GM18526 (cell line): ENCODE measurements around the gene ITPK1.

Source experiments
- POLR2A ChIP-seq: IDR thresholded peaks from 3 replicates; pipeline ENCODE4 v1.6.1; 2011; ENCODE audit not compliant: insufficient read length; ENCODE audit errors: extremely low read depth

Gene ITPK1

DNA sequence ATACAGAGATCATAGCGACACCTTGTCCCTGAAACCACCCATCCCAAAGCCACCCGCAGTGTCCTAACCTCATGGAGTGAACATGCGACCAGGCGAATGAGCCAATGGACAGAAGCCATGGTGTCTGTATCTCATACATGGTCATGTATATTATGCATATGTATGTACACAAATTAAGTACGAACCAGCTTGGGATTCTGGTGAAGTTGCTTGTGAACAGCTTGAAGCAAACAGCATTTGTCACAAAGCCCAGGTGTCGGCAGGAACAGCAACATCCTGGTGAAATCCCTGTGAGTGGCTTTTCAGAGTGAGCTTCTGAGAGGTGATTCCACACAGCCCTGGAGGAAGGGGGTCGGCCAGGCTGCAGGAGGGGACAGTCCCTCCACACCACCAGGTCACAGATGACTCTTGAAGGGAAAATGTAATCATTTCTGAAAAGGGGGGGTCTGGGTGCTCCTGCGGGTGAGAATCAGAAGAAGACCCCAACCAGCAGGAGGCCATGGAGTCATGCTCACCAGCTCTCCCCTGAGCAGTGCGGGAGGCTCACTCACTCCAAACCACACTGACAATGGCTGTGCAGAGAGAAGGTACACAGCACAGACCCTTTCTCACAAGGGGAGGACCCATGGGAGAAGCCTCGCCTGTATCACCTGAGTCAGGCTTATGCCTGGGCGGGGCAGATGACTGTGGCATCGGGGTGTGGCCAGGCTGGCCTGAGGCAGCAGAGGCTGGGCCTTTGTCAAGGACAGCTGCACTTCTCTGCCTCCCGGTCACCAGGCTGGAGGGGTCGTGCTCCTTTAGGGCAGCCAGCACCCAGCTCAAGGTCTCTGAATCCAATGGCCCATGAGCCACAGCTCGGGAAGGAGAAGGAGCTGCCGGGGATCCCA lies 178.4 kb downstream of the ITPK1 start:
- TF ChIP-seq POLR2A, result no peak

DNA sequence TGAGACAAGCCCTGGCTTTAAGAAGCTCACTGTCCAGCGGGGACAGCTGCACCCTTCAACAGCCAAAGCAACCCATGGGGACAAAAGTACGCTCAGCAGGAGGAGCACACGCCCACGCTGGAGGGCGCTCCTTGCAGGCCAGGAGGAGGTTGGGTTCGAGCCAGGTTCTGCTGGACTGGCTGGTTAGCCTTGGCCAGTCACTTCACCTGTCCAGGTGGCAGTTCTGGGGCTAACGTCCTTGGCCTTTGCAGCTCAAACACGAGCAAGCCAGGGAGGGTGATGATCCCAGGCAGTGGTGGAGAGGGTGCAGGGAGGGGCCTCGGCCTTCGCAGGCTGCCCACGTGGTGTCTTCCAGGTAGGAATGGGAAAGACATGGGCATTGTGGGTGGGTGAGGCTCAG lies 179.6 kb downstream of the ITPK1 start:
- no peak for TF ChIP-seq POLR2A

DNA sequence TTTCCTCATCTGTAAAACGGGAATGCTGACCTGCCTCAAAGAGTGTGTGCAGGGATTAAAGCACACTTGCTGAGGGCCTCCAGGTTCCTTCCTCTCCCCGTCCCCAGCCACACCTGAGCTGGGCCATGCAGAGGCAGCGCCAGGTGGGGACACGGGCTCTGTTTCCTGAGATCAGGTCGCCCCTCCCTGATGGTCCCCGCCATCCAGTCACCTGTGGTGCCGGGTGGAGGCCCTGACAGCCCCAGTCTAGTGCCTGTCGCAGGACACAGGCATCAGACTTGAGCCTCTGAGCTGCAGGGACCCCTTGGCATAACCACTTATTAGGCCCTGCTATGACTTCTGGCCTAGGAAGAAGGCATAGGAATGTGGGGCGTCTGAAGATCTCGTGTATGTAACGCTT lies 180.3 kb downstream of the ITPK1 start:
- TF ChIP-seq POLR2A, result no peak

DNA sequence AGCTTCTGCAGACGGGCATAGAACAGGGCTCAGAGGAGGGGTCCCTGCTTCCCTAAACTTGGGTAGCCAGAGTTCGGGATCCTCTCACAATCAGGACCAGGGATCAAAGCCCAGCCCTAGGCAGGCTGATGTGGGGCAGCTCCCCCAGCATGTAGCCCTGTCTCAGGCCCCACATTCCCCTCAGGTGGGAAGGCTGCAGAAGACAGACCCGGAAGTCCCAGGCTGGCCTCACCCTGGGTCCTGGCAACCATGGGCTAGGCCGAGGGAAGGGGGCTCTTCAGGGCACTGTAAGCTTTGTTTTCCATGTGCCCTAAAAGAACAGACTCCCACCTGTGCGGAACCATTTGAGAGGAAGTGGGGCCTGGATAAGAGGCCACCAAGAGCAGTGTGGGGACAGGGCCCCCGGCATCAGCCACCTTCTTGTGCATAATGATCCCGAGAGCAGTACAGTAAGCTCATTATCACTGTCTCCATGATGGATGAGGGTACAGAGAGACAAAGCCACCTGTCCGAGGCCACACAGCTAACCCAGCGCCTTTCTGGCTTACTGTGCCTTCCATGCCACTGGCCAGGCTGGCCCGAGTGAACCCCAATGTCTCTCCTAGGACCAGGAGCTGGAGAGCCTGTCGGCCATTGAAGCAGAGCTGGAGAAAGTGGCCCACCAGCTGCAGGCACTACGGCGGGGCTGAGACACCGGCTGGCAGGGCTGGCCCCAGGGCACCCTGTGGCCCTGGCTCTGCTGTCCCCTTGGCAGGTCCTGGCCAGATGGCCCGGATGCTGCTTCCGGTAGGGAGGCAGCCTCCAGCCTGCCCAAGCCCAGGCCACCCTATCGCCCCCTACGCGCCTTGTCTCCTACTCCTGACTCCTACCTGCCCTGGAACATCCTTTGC lies 181.3 kb downstream of the ITPK1 start:
- no peak for TF ChIP-seq POLR2A

DNA sequence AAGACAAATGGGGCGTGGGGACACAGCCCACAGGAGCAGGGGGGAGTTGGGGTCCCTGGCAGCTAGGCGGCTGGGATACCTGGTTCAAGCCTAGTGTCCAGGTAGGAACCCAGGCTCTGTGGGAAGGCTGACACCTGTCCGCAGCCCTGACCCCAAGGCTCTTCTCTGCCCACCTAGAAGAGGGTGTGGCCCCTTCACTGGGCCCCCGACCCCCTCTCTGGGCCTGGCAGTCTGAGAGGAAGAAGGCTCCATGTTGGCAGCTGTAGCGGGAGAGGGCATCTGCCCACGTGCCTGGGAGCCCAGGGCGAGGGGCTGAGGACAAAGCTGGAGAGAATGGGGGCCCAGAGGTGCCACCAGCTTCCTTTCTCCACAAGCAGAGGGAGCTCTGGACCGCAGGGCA lies 182.2 kb downstream of the ITPK1 start:
- no peak for TF ChIP-seq POLR2A

DNA sequence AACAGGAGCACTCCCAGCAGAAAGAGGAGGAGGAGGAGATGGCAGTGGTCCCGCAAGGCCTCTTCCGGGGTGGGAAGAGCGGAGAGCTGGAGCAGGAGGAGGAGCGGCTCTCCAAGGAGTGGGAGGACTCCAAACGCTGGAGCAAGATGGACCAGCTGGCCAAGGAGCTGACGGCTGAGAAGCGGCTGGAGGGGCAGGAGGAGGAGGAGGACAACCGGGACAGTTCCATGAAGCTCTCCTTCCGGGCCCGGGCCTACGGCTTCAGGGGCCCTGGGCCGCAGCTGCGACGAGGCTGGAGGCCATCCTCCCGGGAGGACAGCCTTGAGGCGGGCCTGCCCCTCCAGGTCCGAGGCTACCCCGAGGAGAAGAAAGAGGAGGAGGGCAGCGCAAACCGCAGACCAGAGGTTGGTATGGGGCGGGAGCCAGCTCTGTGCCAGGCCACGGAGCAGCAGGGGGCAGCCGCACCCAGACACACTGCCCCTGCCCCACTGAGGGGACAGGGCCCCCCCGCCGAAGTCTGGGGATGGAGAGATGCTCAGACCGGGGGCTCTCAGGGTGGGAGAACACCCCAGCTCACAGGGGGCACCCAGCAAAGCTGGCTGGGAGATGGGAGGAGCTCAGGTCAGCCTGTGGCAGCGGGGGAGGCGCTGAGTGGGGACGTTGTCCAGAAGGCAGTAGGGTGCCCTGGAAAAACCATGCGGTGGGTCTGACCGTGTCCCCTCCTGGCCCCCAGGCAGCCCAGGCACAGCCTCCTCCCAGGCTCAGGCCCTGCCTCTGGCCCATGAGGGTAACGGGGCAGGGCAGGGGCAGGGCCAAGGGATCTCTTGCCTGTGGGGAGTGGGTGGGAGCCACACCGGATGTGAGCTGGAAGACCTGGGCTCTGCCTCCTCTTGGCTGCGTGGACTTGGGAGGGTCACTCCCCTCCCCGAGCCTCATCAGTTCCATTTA lies 183.0 kb downstream of the ITPK1 start:
- TF ChIP-seq POLR2A, result no peak

DNA sequence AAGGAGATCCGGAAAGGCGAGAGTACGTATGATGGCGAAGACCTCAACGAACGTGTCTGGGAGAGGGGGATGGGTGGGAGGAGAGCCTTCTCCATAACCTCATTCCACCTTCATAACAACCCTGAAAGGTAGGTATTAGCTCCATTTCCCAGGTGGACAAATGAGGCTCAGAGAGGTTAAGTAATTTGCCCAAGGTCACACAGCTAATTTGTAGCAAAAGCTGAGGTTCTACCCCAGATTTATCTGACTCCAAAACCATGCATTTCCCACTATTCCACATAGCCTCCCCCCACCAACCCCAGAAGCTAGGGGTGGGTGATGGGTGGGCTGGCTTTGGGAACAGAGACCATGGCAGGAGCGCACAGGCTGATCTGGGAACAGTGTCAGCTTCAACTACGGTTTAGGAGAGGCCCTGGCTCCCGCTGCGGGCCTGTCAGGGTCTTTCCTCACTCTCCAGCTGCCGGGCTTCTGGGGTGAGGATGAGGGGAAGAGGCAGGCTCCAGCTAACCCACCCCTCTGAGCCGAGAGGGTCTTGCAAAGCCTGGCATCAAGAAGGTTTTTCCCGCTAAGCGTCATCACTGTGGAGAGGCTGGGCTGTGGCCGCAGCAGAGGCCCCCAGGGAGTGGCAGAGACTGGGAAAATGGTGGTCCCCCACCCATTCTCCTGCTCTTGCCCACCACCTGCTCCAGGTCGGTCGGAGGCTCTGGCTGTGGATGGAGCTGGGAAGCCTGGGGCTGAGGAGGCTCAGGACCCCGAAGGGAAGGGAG lies 183.9 kb downstream of the ITPK1 start:
- TF ChIP-seq POLR2A, result no peak

DNA sequence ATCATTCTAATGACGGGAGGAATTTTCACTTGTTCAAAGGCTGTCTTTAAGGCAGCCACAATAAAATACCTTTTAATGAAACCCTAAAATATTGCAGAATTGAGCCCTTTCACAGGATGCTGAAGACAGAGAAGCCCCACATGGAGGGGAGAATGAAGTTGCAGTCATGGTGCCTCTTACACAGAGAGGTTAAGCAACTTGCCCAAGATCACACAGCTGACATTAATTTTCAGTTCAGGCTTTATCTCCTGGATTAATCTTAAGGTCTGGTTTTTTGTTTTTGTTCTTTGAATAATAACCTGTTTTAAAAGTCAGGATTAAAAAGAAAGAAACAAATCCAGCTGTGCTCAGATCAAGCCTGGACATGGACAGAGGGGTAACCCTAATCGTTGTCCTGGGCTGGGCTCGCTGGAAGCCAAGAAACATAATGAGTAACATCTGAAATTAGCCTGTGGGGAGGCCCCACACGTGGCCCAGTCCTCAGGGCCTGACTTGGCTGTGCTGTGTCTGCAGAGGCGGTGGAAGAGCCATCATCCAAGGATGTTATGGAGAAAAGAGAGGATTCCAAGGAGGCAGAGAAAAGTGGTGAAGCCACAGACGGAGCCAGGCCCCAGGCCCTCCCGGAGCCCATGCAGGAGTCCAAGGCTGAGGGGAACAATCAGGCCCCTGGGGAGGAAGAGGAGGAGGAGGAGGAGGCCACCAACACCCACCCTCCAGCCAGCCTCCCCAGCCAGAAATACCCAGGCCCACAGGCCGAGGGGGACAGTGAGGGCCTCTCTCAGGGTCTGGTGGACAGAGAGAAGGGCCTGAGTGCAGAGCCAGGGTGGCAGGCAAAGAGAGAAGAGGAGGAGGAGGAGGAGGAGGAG lies 184.8 kb downstream of the ITPK1 start:
- TF ChIP-seq POLR2A, result no peak

DNA sequence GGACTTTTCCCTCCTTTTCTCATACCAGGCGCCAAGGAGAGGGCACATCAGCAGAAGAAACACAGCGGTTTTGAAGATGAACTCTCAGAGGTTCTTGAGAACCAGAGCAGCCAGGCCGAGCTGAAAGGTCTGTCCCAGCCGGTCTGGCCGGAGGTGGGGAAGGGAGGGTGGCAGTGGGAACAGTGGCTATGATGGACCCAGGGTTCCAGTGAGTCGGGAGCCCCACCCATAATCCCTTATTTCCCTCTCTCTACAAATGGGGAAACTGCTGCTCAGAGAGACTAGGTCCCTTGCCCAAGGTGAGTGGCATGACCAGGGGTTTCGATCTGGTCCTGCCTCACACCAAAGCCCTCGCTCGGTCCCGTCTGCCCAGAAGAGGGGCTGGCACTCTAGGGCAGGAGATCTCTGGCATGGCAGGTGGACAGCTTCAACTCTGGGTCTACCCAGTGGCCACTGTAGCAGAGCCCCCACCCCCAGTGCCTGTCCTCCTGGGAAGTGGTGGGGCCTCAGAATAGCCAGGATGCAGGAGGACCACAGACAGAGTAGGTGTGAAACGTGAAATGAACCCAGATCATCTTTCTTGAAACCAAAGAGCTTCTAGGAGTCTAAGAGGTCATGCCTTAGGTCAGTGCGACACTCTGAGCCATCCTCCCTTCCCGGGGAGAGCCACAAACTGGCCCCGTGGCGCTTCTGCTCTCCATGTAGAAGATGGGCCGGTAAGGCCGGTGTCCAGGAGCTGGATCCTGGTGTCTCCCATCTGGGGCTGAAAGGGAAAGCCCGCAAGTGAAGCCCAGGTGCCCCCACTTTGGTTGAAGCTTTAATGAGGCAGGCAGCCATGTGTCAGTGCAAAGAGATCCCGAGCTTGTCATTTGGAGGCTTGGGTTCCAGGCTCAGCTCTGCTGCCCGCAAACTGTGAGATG lies 185.8 kb downstream of the ITPK1 start:
- no peak for TF ChIP-seq POLR2A

DNA sequence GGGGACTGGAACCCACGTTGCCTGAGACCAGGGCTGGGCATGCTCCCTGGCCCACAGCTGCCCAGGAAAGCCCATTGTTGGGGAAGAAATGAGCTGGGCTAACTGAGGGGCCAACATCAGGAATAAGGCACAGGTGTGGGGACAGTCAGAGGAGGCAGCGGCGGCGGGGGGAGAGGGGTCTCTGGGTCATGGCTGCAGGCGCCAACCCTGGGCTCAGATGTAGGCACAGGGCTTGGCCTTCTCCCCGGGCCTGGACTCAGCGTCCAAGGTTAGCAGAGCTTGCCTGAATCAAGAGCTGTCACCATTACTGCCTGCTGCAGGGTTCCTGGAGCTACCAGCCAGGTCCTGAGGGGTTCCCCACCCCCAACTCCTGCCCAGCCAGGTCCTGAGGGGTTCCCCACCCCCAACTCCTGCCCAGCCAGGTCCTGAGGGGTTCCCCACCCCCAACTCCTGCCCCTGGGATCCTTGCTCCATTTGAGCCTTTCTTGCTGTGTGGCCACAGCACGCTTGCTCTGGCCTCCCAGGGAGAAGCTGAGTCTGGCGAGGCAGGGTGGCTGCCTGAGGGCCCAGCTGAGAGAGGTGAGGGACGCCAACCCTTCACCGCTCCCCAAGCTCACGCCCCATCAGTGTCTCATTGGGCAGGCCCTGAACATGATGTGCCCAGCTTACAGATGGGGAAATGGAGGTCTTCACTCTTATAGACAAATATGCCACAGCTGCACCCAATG lies 186.6 kb downstream of the ITPK1 start:
- TF ChIP-seq POLR2A, result no peak

DNA sequence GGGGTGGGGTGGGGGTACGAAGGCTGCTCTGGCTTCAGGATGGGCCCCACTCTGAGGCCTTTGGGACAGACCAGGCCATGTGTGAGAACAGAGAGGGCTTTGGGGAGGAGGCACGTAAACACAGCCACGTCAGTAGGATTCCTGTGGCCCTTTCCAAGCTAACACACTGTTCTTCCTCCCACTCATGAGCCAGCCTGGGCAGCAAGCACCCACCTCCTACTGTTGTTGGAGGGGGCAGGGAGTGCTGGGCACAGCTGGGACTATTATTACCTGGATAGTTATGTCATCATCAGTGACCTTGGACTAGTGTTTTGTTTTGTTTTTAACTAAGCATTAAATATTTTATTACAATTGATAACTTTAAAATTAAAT lies 187.5 kb downstream of the ITPK1 start:
- TF ChIP-seq POLR2A, result no peak
